Loucy (cell line): ENCODE data around the gene RAB6A.

Experiments
- EZH2phosphoT487 ChIP-seq: fragments of 200-600 bp; IDR thresholded peaks from 2 replicates; pipeline ENCODE4 v1.6.1; 2018; ENCODE audit warnings: antibody characterized with exemption, mild to moderate bottlenecking, moderate library complexity, borderline replicate concordance
- TF ChIP-seq, protein P1 (sequence below): fragments of 200-600 bp; sonication (generic); conservative IDR thresholded peaks from 2 replicates; pipeline ENCODE4 v1.5.1; 2014; ENCODE audit warnings: mild to moderate bottlenecking, antibody characterized with exemption, low read length

DNA sequence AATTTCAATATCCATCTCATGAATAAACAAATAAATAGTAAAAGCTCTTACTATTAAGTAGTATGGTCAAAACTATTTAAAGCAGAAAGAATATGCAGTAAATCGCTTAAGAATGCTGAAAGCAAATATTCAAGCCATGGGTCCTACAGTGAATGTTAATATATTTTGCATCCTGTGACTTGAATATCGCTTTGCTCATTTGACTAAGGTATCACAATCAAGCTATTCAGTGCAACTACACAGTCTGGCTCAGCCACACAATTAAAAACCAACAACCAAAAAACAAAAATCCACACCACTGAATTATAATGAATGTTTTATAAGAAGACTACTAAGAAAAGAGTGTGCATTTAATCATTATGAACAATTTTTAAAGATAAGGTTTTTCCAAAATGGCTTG, 45.3 kb downstream of the RAB6A start:
- no peak for TF ChIP-seq EZH2phosphoT487
- TF ChIP-seq, protein P1, sequence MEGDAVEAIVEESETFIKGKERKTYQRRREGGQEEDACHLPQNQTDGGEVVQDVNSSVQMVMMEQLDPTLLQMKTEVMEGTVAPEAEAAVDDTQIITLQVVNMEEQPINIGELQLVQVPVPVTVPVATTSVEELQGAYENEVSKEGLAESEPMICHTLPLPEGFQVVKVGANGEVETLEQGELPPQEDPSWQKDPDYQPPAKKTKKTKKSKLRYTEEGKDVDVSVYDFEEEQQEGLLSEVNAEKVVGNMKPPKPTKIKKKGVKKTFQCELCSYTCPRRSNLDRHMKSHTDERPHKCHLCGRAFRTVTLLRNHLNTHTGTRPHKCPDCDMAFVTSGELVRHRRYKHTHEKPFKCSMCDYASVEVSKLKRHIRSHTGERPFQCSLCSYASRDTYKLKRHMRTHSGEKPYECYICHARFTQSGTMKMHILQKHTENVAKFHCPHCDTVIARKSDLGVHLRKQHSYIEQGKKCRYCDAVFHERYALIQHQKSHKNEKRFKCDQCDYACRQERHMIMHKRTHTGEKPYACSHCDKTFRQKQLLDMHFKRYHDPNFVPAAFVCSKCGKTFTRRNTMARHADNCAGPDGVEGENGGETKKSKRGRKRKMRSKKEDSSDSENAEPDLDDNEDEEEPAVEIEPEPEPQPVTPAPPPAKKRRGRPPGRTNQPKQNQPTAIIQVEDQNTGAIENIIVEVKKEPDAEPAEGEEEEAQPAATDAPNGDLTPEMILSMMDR = no peak
